Activated naive CD8-positive, alpha-beta T cell treated with anti-CD3 and anti-CD28 coated beads, Interleukin-2, amount 50 U/mL, for 24 hours (primary cell): ENCODE data around the gene STYXL1.
"Not testable (repeated sequence)": the region's sequence is repeated elsewhere in the genome, so short reads cannot be mapped to it uniquely, and the experiment has no call there.

Experiments used
- ATAC-seq: fragments of 150-1000 bp; cut with Tn5 transposase; one replicate; pipeline ENCODE4 v1.10.0; 2021
- DNase-seq: peaks from one replicate; pipeline ENCODE4 v3.0.0; 2021
- H3K27ac Mint-ChIP-seq: one replicate; pipeline ENCODE4 v1.8.0; 2021; ENCODE audit warnings: mild to moderate bottlenecking, mixed read lengths
- H3K27me3 Mint-ChIP-seq: one replicate; pipeline ENCODE4 v1.8.0; 2021; ENCODE audit warnings: mixed read lengths
- H3K36me3 Mint-ChIP-seq: one replicate; pipeline ENCODE4 v1.8.0; 2021; ENCODE audit warnings: low read depth, mixed read lengths
- H3K4me1 Mint-ChIP-seq: one replicate; pipeline ENCODE4 v1.8.0; 2021; ENCODE audit warnings: mixed read lengths
- H3K4me3 Mint-ChIP-seq: one replicate; pipeline ENCODE4 v1.8.0; 2021; ENCODE audit warnings: mild to moderate bottlenecking, moderate library complexity, mixed read lengths
- H3K9me3 Mint-ChIP-seq: one replicate; pipeline ENCODE4 v1.8.0; 2021; ENCODE audit warnings: mixed read lengths

STYXL1 gene

DNA sequence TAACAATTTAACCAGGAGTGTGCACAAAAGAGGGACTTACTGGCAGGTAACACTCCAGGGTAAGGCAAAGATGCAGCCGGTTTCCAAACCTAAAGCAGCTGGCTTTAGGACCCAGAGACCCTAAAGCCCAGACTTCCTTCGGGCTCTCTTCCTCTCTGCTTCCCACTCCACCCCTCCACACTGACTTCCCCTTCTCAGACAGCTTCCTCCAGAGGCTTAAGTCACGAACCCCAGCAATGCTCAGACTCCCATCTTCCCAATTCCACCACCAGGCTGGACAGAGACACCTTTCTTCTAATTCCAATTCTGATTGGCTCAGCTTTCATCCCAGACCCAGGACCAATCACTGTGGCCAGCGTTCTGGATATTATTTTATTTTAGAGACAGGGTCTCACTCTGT is 24.8 kb downstream of the STYXL1 start:
- no peaks in the 10 kb centered on the region for H3K9me3 Mint-ChIP-seq

GRCh38 chr7:76022026-76022780 is 25.6 kb downstream of the STYXL1 start:
- no peak for ATAC-seq
- Mint-ChIP-seq H3K4me3 (no peak overlapping the region), H3K4me1 (peaks cover 14% of the 10 kb centered on the region)

More for the DNA sequence above, 24.8 kb downstream of the STYXL1 start:
- DNase-seq (no peak), ATAC-seq (no peak)
- Mint-ChIP-seq H3K4me3 (no peak overlapping the region), H3K27me3 (no peaks in the 10 kb centered on the region), H3K36me3 (peaks cover 15% of the 10 kb centered on the region), H3K4me1 (peaks cover 14% of the 10 kb centered on the region), H3K27ac (no peak overlapping the region)

GRCh38 chr7:76020031-76020714 is 27.6 kb downstream of the STYXL1 start:
- no peak overlapping the region for H3K27ac Mint-ChIP-seq

More at GRCh38 chr7:76022026-76022780, 25.6 kb downstream of the STYXL1 start:
- no peak overlapping the region for H3K27ac Mint-ChIP-seq
- H3K36me3 Mint-ChIP-seq, result peaks cover 19% of the 10 kb centered on the region
- H3K9me3 Mint-ChIP-seq, result no peaks in the 10 kb centered on the region
- no peak for DNase-seq
- H3K27me3 Mint-ChIP-seq, result no peaks in the 10 kb centered on the region

GRCh38 chr7:76018520-76018919 is 29.3 kb downstream of the STYXL1 start:
- not testable (repeated sequence) for H3K4me3 Mint-ChIP-seq, H3K27ac Mint-ChIP-seq, ATAC-seq, DNase-seq, H3K27me3 Mint-ChIP-seq, H3K9me3 Mint-ChIP-seq
- Mint-ChIP-seq H3K36me3 (peaks cover 21% of the 10 kb centered on the region), H3K4me1 (peaks cover 14% of the 10 kb centered on the region)

More at GRCh38 chr7:76020031-76020714, 27.6 kb downstream of the STYXL1 start:
- Mint-ChIP-seq H3K36me3 (peaks cover 19% of the 10 kb centered on the region), H3K9me3 (no peaks in the 10 kb centered on the region), H3K4me1 (peaks cover 14% of the 10 kb centered on the region), H3K4me3 (no peak overlapping the region), H3K27me3 (no peaks in the 10 kb centered on the region)
- ATAC-seq (peak; percentile 54), DNase-seq (peak; percentile 76)

DNA sequence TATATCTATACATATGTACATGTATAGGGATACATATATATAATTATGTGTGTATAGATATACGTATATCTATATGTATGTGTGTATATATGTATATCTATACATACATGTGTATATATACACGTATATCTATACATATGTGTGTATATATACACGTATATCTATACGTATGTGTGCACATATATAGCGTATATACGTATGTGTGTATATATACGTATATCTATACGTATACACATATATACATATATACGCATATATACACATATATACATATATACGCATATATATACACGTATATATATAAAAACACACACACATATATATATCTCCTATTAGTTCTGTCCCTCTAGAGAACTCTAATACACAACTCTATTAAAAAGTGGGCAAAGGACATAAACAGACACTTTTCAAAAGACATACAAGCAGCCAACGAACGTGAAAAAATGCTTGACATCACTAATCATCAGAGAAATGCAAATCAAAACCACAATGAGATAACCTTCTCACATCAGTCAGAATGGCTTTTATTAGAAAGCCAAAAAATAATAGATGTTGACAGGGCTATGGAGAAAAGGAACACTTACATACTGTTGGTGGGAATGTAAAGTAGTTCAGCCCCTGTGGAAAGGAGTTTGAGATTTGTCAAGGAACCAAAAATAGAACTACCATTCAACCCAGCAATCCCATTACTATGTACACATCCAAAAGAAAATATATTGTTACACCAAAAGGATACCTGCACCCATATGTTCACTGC is 31.4 kb downstream of the STYXL1 start:
- H3K36me3 Mint-ChIP-seq, result peaks cover 26% of the 10 kb centered on the region
- ATAC-seq (no peak), DNase-seq (no peak)
- no peak overlapping the region for H3K4me3 Mint-ChIP-seq
- H3K27me3 Mint-ChIP-seq, result peaks cover 5% of the 10 kb centered on the region
- no peaks in the 10 kb centered on the region for H3K9me3 Mint-ChIP-seq
- peaks cover 14% of the 10 kb centered on the region for H3K4me1 Mint-ChIP-seq
- H3K27ac Mint-ChIP-seq, result no peak overlapping the region

GRCh38 chr7:76011442-76011861 is 36.3 kb downstream of the STYXL1 start:
- ATAC-seq (no peak), DNase-seq (no peak)
- H3K27ac Mint-ChIP-seq, result no peak overlapping the region
- peaks cover 9% of the 10 kb centered on the region for H3K27me3 Mint-ChIP-seq
- H3K36me3 Mint-ChIP-seq, result peaks cover 21% of the 10 kb centered on the region
- H3K4me3 Mint-ChIP-seq, result no peak overlapping the region
- H3K9me3 Mint-ChIP-seq, result no peaks in the 10 kb centered on the region
- peaks cover 43% of the 10 kb centered on the region for H3K4me1 Mint-ChIP-seq

- H3K4me3 Mint-ChIP-seq, result peak overlapping the region; percentile 59
- peaks cover 12% of the 10 kb centered on the region for H3K27me3 Mint-ChIP-seq
- H3K27ac Mint-ChIP-seq, result peak overlapping the region; percentile 89
- H3K9me3 Mint-ChIP-seq, result no peaks in the 10 kb centered on the region
- peaks cover 43% of the 10 kb centered on the region for H3K4me1 Mint-ChIP-seq
- no peak for ATAC-seq
- peaks cover 25% of the 10 kb centered on the region for H3K36me3 Mint-ChIP-seq
- DNase-seq, result no peak
Observed at GRCh38 chr7:76009672-76010600, 37.9 kb downstream of the STYXL1 start.

DNA sequence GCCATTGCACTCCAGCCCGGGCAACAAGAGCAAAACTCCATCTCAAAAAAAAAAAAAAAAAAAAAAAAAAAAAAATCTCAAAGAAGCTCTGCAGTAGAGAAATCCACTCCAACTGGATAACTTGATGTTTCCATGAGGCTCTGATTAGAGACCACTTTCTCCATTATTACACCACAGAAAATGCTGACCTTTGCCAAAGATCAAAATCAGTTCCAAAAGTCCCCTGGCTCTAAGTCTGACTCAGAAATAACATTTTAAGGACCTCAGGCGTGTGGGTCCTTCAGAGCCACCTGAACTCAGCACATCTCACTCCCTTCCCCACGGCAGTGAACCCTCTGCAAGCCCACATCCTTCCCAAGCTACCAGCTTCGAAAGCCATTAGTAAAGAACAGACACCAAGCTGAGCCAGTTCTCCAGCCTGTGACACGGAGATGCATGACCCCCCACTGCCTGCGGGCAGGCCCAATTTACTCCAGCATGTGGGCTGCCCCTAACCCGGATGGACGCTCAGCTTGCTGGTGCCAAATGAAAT is 39.6 kb downstream of the STYXL1 start:
- Mint-ChIP-seq H3K27ac (peak overlapping the region; percentile 89), H3K27me3 (peaks cover 7% of the 10 kb centered on the region), H3K36me3 (peaks cover 27% of the 10 kb centered on the region), H3K4me3 (peak overlapping the region; percentile 52), H3K4me1 (peaks cover 43% of the 10 kb centered on the region), H3K9me3 (no peaks in the 10 kb centered on the region)
- ATAC-seq (peak; percentile 84), DNase-seq (peak; percentile 54)

- not testable (repeated sequence) for H3K4me3 Mint-ChIP-seq, H3K9me3 Mint-ChIP-seq, H3K27ac Mint-ChIP-seq, ATAC-seq, H3K27me3 Mint-ChIP-seq, DNase-seq
- Mint-ChIP-seq H3K4me1 (peaks cover 29% of the 10 kb centered on the region), H3K36me3 (peaks cover 17% of the 10 kb centered on the region)
Observed at GRCh38 chr7:76005004-76005403, 42.8 kb downstream of the STYXL1 start.

GRCh38 chr7:76003351-76003750 is 44.4 kb downstream of the STYXL1 start:
- Mint-ChIP-seq H3K27ac (no peak overlapping the region), H3K36me3 (peaks cover 19% of the 10 kb centered on the region), H3K27me3 (peaks cover 3% of the 10 kb centered on the region), H3K9me3 (no peaks in the 10 kb centered on the region), H3K4me3 (no peak overlapping the region), H3K4me1 (peaks cover 12% of the 10 kb centered on the region)
- ATAC-seq (no peak), DNase-seq (no peak)

DNA sequence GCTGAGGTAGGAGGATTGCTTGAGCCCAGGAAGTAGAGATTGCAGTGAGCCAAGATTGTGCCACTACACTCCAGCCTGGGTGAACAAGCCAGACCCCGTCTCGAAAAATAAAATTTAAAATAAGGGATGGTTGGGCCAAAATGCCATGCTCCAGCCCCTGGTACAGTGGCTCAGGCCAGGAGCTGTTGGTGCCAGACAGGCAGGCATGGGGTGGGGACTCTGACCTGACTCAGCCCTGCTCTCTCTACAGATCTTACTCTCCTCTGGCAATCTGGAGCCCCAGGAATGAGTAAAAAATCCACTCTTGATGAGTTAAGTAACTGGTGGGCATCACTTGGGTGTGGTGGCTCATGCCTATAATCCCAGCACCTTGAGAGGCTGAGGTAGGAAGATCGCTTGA is 45.0 kb downstream of the STYXL1 start:
- no peak for DNase-seq
- Mint-ChIP-seq H3K27ac (no peak overlapping the region), H3K4me1 (peaks cover 8% of the 10 kb centered on the region), H3K27me3 (peaks cover 3% of the 10 kb centered on the region), H3K9me3 (no peaks in the 10 kb centered on the region), H3K4me3 (no peak overlapping the region), H3K36me3 (peaks cover 19% of the 10 kb centered on the region)
- ATAC-seq, result no peak

GRCh38 chr7:76002139-76002538 is 45.7 kb downstream of the STYXL1 start:
- no peak for ATAC-seq

GRCh38 chr7:76000566-76000965 is 47.2 kb downstream of the STYXL1 start:
- Mint-ChIP-seq H3K36me3 (peaks cover 26% of the 10 kb centered on the region), H3K27me3 (peaks cover 3% of the 10 kb centered on the region), H3K4me1 (peaks cover 9% of the 10 kb centered on the region), H3K9me3 (no peaks in the 10 kb centered on the region), H3K27ac (no peak overlapping the region), H3K4me3 (no peak overlapping the region)
- DNase-seq (no peak), ATAC-seq (no peak)

More at GRCh38 chr7:76002139-76002538, 45.7 kb downstream of the STYXL1 start:
- Mint-ChIP-seq H3K4me3 (no peak overlapping the region), H3K27me3 (peaks cover 3% of the 10 kb centered on the region), H3K27ac (no peak overlapping the region), H3K36me3 (peaks cover 19% of the 10 kb centered on the region), H3K4me1 (peaks cover 6% of the 10 kb centered on the region), H3K9me3 (no peaks in the 10 kb centered on the region)
- no peak for DNase-seq
